M059J (cell line): ENCODE data around the gene OR2H2. TPM values are rescaled to one million over a fixed set of nuclear protein-coding genes. Genes with fewer than 3 reads are reported as not detected.

ENCODE experiments used
- DNase-seq: peaks from one replicate; pipeline ENCODE4 v3.0.0-alpha.2; 2012; ENCODE audit warnings: low read depth
- total RNA-seq: library from RNA; depleted of rRNA; stranded (reverse); fragments of >200 nt; shearing (Covaris generic); gene quantifications from 2 replicates; pipeline ENCODE4 v1.2.3, GENCODE V29; 2014; rRNA removed

OR2H2 gene
- total RNA-seq: not detected in 2 replicates

- no peak for DNase-seq
Observed at GRCh38 chr6:29584821-29585220, at the start of gene OR2H2. OR2H2 (plus strand) TSS chr6:29585121; CDS start chr6:29587945, 2,824 bp downstream.

- DNase-seq: no peak
Observed at GRCh38 chr6:29537714-29538403, 47.1 kb upstream of the OR2H2 start.

GRCh38 chr6:29547573-29547972, 37.3 kb upstream of the OR2H2 start:
- no peak for DNase-seq

GRCh38 chr6:29552512-29553051, 32.3 kb upstream of the OR2H2 start:
- peak; percentile 69 for DNase-seq

- DNase-seq: no peak
Observed at GRCh38 chr6:29553268-29554057, 31.5 kb upstream of the OR2H2 start.

- no peak for DNase-seq
Observed at GRCh38 chr6:29554764-29555163, 30.2 kb upstream of the OR2H2 start.

GRCh38 chr6:29557320-29557719, 27.6 kb upstream of the OR2H2 start:
- no peak for DNase-seq

GRCh38 chr6:29558439-29559079, 26.4 kb upstream of the OR2H2 start:
- no peak for DNase-seq

- no peak for DNase-seq
Observed at GRCh38 chr6:29559524-29560287, 25.2 kb upstream of the OR2H2 start, which contains the start of gene UBD. UBD (minus strand) TSS chr6:29559732; CDS start chr6:29559701, 31 bp downstream.

GRCh38 chr6:29561091-29561490, 23.8 kb upstream of the OR2H2 start:
- no peak for DNase-seq

- peak; percentile 27 for DNase-seq
Observed at GRCh38 chr6:29561606-29562181, 23.2 kb upstream of the OR2H2 start.

- no peak for DNase-seq
Observed at GRCh38 chr6:29563435-29563965, 21.4 kb upstream of the OR2H2 start.

GRCh38 chr6:29564875-29565274, 20.0 kb upstream of the OR2H2 start:
- no peak for DNase-seq

- no peak for DNase-seq
Observed at GRCh38 chr6:29566856-29567255, 18.1 kb upstream of the OR2H2 start.

GRCh38 chr6:29567541-29567940, 17.4 kb upstream of the OR2H2 start:
- no peak for DNase-seq

GRCh38 chr6:29567991-29568390, 16.9 kb upstream of the OR2H2 start:
- DNase-seq: no peak

- DNase-seq: no peak
Observed at GRCh38 chr6:29576056-29576455, 8.9 kb upstream of the OR2H2 start.

- no peak for DNase-seq
Observed at GRCh38 chr6:29577544-29577943, 7.4 kb upstream of the OR2H2 start.

- peak; percentile 53 for DNase-seq
Observed at GRCh38 chr6:29589423-29590048, 4.6 kb downstream of the OR2H2 start.

GRCh38 chr6:29590218-29590808, 5.4 kb downstream of the OR2H2 start:
- no peak for DNase-seq
